Right lobe of liver (tissue), 6 donors: ENCODE measurements around the gene LINC01488. TPM values are rescaled to one million over a fixed set of nuclear protein-coding genes. Genes with fewer than 3 reads are reported as not detected.

Experiments
- ATAC-seq, 4 donors: fragments of 200-7000 bp; cut with Tn5 transposase; one replicate each; pipeline ENCODE4 v1.9.1; 2020; ENCODE audit warnings: mild to moderate bottlenecking in 4 of 4, moderate library complexity in 4 of 4
- DNase-seq, 3 donors: peaks; one replicate each; pipeline ENCODE4 v3.0.0-alpha.2; 2020
- H3K27ac ChIP-seq, 3 donors: fragments of 200-600 bp; one replicate each; pipeline ENCODE4 v1.8.0; 2022
- H3K27me3 ChIP-seq, 2 donors: fragments of 200-600 bp; one replicate each; pipeline ENCODE4 v1.8.0; 2022
- H3K36me3 ChIP-seq, 4 donors: fragments of 200-600 bp; sonication (generic) in 1 of 4; one replicate each; pipeline versions ENCODE4 v1.5.1 to v1.8.0; 2017 to 2022; ENCODE audit warnings: control low read depth in 1 of 4
- H3K4me1 ChIP-seq, 4 donors: fragments of 200-600 bp; sonication (generic) in 1 of 4; one replicate each; pipeline versions ENCODE4 v1.5.1 to v1.8.0; 2017 to 2022; ENCODE audit warnings: control low read depth in 1 of 4
- H3K4me3 ChIP-seq, 3 donors: fragments of 200-600 bp; one replicate each; pipeline ENCODE4 v1.8.0; 2022
- H3K9me3 ChIP-seq, 4 donors: fragments of 200-600 bp; sonication (generic) in 1 of 4; one replicate each; pipeline versions ENCODE4 v1.5.1 to v1.8.0; 2017 to 2022; ENCODE audit warnings: control low read depth in 1 of 4
- CTCF ChIP-seq, 4 donors: fragments of 200-600 bp in 3 of 4; fragments of 450-650 bp in 1 of 4; IDR thresholded peaks; one replicate each; pipeline versions ENCODE4 v1.5.1 to v1.8.0; 2016 to 2022; ENCODE audit warnings: antibody characterized with exemption in 4 of 4, mild to moderate bottlenecking in 2 of 4
- POLR2A ChIP-seq: fragments of 450-650 bp; IDR thresholded peaks from one replicate; pipeline ENCODE4 v1.6.1; 2017; ENCODE audit warnings: antibody characterized with exemption, mild to moderate bottlenecking
- WGBS: methylation state at CpG from one replicate; pipeline ENCODE4 v1.1.6; 2018; ENCODE audit warnings: low coverage, low lambda C conversion rate; ENCODE audit not compliant: insufficient coverage; ENCODE audit errors: missing lambda C conversion rate; 5-methylcytosine and 5-hydroxymethylcytosine counted together
- intact Hi-C, 2 donors: fragments of 100-400 bp; cut with DNase I; formaldehyde crosslinking; loops; one replicate each; pipeline versions ENCODE4 v1.11.2 to v1.14.1; 2022
- total RNA-seq, 6 experiments: library from RNA; depleted of rRNA in 2 of 6; stranded (reverse); fragments of >200 nt in 2 of 6; fragmentation: NEBNext Ultra II Directional in 3 of 6; extraction: Animal tissue kit (Norgen Biotek cat#: 25700) in 3 of 6; gene quantifications; one replicate each; pipeline versions ENCODE4 v1.1.0 to v1.2.4, GENCODE V29; 2016 to 2023
- donor health status: DM: no; HTN: yes; CAD: no.
- donor health status: DM: no; HTN: no; CAD: no.
- donor health status: DM: no; HTN: no; CAD: no.
- donor health status: DM: no; HTN: yes; CAD: no.
- donor health status: DM: no; HTN: yes; CAD: no.

LINC01488 gene
- total RNA-seq, 6 experiments from 2014 or later: 0.63 to 22.9 (median 1.1) TPM; not detected in 1

- H3K9me3 ChIP-seq: no peaks in the 10 kb centered on the region
- ATAC-seq (no peak), DNase-seq (no peak)
- H3K27me3 ChIP-seq: no peaks in the 10 kb centered on the region
- no peak overlapping the region for H3K4me3 ChIP-seq
- TF ChIP-seq POLR2A (no peak), CTCF (IDR thresholded peaks at IDR 0.05) (no peak)
- H3K4me1 ChIP-seq: peaks cover 0 to 3% (median 0%) of the 10 kb centered on the region in 4 donors
- no peaks in the 10 kb centered on the region for H3K36me3 ChIP-seq
- H3K27ac ChIP-seq: no peak overlapping the region
- intact Hi-C loops: no loop called here
Observed at GRCh38 chr11:69451289-69451688, 30.2 kb upstream of the LINC01488 start.

- 48% methylated on average over 5 of the region's 6 CpGs for WGBS
- Histone ChIP-seq H3K27me3 (no peaks in the 10 kb centered on the region), H3K27ac (no peak overlapping the region), H3K9me3 (no peaks in the 10 kb centered on the region), H3K36me3 (no peaks in the 10 kb centered on the region), H3K4me3 (no peak overlapping the region), H3K4me1 (peaks cover 0 to 3% (median 0%) of the 10 kb centered on the region in 4 donors)
- ATAC-seq (no peak), DNase-seq (peak in 1 of 3 donors; percentile 31)
- no peak for TF ChIP-seq POLR2A
- TF ChIP-seq CTCF (IDR thresholded peaks at IDR 0.05): no peak
- intact Hi-C loops: no loop called here
Observed at GRCh38 chr11:69452206-69452987, 29.1 kb upstream of the LINC01488 start.

- TF ChIP-seq POLR2A (no peak), CTCF (IDR thresholded peaks at IDR 0.05) (no peak)
- H3K9me3 ChIP-seq: no peaks in the 10 kb centered on the region
- H3K27ac ChIP-seq: no peak overlapping the region
- ATAC-seq (no peak), DNase-seq (peak in 2 of 3 donors; percentile 12 to 45)
- H3K27me3 ChIP-seq: no peaks in the 10 kb centered on the region
- H3K4me3 ChIP-seq: no peak overlapping the region
- intact Hi-C loops: no loop called here
- 63% methylated on average over 3 of the region's 6 CpGs for WGBS
- no peaks in the 10 kb centered on the region for H3K36me3 ChIP-seq
- H3K4me1 ChIP-seq: peaks cover 0 to 3% (median 0%) of the 10 kb centered on the region in 4 donors
Observed at GRCh38 chr11:69453151-69453550, 28.3 kb upstream of the LINC01488 start.

GRCh38 chr11:69454018-69454417 is 27.4 kb upstream of the LINC01488 start:
- H3K9me3 ChIP-seq: no peaks in the 10 kb centered on the region
- H3K27ac ChIP-seq: no peak overlapping the region
- ATAC-seq: peak; percentile 10 to 46 (median 46)
- TF ChIP-seq POLR2A (no peak), CTCF (IDR thresholded peaks at IDR 0.05) (no peak)
- no peaks in the 10 kb centered on the region for H3K27me3 ChIP-seq
- WGBS: 75% methylated on average over 7 of the region's 7 CpGs
- intact Hi-C loops: no loop called here
- no peak for DNase-seq
- H3K4me3 ChIP-seq: no peak overlapping the region
- H3K36me3 ChIP-seq: no peaks in the 10 kb centered on the region
- H3K4me1 ChIP-seq: peaks cover 0 to 3% (median 0%) of the 10 kb centered on the region in 4 donors
